ENCODE results near the gene ARRDC5.
"Not testable (repeated sequence)": the region's sequence is repeated elsewhere in the genome, so short reads cannot be mapped to it uniquely, and the experiment has no call there.

Gene ARRDC5

GRCh38 chr19:4939466-4939865 lies 36.8 kb upstream of the ARRDC5 start:
- H3K9ac ChIP-seq (ENCODE audit: low read length) = no peak overlapping the region
- H3K4me2 ChIP-seq (ENCODE audit: low read depth, low read length, poor library complexity, severe bottlenecking) = no peak overlapping the region
- peaks cover 12% of the 10 kb centered on the region for H3K79me2 ChIP-seq (ENCODE audit: insufficient read depth, low read length)
- H4K20me1 ChIP-seq (ENCODE audit: low read depth, low read length) = 0 out of 2 replicates have a peak, but pooled peaks cover 5% of the 10 kb centered on the region
- H2AFZ ChIP-seq (ENCODE audit: low read depth, low read length, severe bottlenecking) = no peak overlapping the region
- H3K36me3 ChIP-seq (ENCODE audit: low read length) = peaks cover 5% of the 10 kb centered on the region; the same call in 1 of the 2 replicates
- TF ChIP-seq EZH2phosphoT487 (conservative IDR thresholded peaks at IDR 0.05; ENCODE audit: low read length) = no peak
- TF ChIP-seq, protein P1, sequence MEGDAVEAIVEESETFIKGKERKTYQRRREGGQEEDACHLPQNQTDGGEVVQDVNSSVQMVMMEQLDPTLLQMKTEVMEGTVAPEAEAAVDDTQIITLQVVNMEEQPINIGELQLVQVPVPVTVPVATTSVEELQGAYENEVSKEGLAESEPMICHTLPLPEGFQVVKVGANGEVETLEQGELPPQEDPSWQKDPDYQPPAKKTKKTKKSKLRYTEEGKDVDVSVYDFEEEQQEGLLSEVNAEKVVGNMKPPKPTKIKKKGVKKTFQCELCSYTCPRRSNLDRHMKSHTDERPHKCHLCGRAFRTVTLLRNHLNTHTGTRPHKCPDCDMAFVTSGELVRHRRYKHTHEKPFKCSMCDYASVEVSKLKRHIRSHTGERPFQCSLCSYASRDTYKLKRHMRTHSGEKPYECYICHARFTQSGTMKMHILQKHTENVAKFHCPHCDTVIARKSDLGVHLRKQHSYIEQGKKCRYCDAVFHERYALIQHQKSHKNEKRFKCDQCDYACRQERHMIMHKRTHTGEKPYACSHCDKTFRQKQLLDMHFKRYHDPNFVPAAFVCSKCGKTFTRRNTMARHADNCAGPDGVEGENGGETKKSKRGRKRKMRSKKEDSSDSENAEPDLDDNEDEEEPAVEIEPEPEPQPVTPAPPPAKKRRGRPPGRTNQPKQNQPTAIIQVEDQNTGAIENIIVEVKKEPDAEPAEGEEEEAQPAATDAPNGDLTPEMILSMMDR (IDR thresholded peaks at IDR 0.05; ENCODE audit: insufficient read depth, low read length, poor library complexity, severe bottlenecking) = no peak
- no peak overlapping the region for H3K4me3 ChIP-seq (ENCODE audit: insufficient read depth, low read length, poor library complexity, severe bottlenecking)
- H3K27me3 ChIP-seq (ENCODE audit: low read length) = no peaks in the 10 kb centered on the region
- no peaks in the 10 kb centered on the region for H3K9me2 ChIP-seq (replicated peaks; ENCODE audit: insufficient read depth, low read length)
- H3K9me3 ChIP-seq (ENCODE audit: insufficient read depth, low read length) = no peaks in the 10 kb centered on the region
- no peak overlapping the region for H3K27ac ChIP-seq (ENCODE audit: low read depth, low read length)
- no peaks in the 10 kb centered on the region for H3F3A ChIP-seq (ENCODE audit: insufficient read depth)

DNA sequence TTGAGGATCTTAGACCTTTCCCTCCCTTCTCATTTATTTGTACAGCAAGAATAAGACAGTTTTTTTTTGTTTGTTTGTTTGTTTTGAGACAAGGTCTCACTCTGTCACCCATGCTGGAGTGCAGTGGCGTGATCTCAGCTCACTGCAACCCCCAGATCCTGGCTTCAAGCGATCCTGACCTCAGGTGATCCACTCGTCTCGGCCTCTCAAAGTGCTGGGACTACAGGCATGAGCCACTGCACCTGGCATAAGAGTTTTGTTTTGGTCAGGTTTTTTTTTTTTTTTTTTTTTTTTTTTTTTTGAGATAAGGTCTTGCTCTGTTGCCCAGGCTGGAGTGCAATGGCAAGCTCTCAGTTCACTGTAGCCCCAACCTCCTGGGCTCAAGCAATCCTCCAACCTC lies 35.8 kb upstream of the ARRDC5 start:
- not testable (repeated sequence) for H3K27ac ChIP-seq (ENCODE audit: low read depth, low read length); H3K36me3 ChIP-seq (ENCODE audit: low read length); H3K9me2 ChIP-seq (replicated peaks; ENCODE audit: insufficient read depth, low read length); H4K20me1 ChIP-seq (ENCODE audit: low read depth, low read length); H3F3A ChIP-seq (ENCODE audit: insufficient read depth); H3K9me3 ChIP-seq (ENCODE audit: insufficient read depth, low read length); H3K27me3 ChIP-seq (ENCODE audit: low read length); H3K9ac ChIP-seq (ENCODE audit: low read length); H2AFZ ChIP-seq (ENCODE audit: low read depth, low read length, severe bottlenecking); H3K4me2 ChIP-seq (ENCODE audit: low read depth, low read length, poor library complexity, severe bottlenecking); H3K4me3 ChIP-seq (ENCODE audit: insufficient read depth, low read length, poor library complexity, severe bottlenecking)
- H3K79me2 ChIP-seq (ENCODE audit: insufficient read depth, low read length) = peaks cover 12% of the 10 kb centered on the region

DNA sequence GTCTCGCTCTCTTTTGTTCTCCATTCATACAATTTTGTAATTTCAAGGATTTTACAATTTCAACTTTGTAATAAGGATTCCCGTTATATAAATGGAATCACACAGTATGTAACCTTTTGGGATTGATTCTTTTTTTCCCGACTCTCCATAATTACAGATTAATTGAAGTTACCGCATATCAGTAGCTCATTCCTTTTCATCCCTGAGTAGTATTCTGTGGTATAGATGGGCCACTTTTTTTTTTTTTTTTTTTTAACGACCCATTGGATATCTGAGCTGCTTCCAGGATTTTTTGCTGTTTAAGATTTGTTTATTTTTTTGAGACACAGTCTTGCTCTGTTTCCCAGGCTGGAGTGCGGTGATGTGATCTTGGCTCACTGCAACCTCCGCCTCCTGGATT lies 34.4 kb upstream of the ARRDC5 start:
- H3K27me3 ChIP-seq (ENCODE audit: low read length) = no peaks in the 10 kb centered on the region
- no peak overlapping the region for H2AFZ ChIP-seq (ENCODE audit: low read depth, low read length, severe bottlenecking)
- no peak overlapping the region for H3K4me2 ChIP-seq (ENCODE audit: low read depth, low read length, poor library complexity, severe bottlenecking)
- H3K27ac ChIP-seq (ENCODE audit: low read depth, low read length) = no peak overlapping the region
- no peak overlapping the region for H3K4me3 ChIP-seq (ENCODE audit: insufficient read depth, low read length, poor library complexity, severe bottlenecking)
- H3K36me3 ChIP-seq (ENCODE audit: low read length) = peaks cover 7% of the 10 kb centered on the region; the same call in 1 of the 2 replicates
- H3K79me2 ChIP-seq (ENCODE audit: insufficient read depth, low read length) = peaks cover 12% of the 10 kb centered on the region
- H3K9me2 ChIP-seq (replicated peaks; ENCODE audit: insufficient read depth, low read length) = no peaks in the 10 kb centered on the region
- no peak for TF ChIP-seq EZH2phosphoT487 (conservative IDR thresholded peaks at IDR 0.05; ENCODE audit: low read length)
- TF ChIP-seq, protein P1 (IDR thresholded peaks at IDR 0.05; ENCODE audit: insufficient read depth, low read length, poor library complexity, severe bottlenecking) = no peak
- H4K20me1 ChIP-seq (ENCODE audit: low read depth, low read length) = 0 out of 2 replicates have a peak, but pooled peaks cover 5% of the 10 kb centered on the region
- no peaks in the 10 kb centered on the region for H3F3A ChIP-seq (ENCODE audit: insufficient read depth)
- H3K9me3 ChIP-seq (ENCODE audit: insufficient read depth, low read length) = no peaks in the 10 kb centered on the region
- H3K9ac ChIP-seq (ENCODE audit: low read length) = no peak overlapping the region

DNA sequence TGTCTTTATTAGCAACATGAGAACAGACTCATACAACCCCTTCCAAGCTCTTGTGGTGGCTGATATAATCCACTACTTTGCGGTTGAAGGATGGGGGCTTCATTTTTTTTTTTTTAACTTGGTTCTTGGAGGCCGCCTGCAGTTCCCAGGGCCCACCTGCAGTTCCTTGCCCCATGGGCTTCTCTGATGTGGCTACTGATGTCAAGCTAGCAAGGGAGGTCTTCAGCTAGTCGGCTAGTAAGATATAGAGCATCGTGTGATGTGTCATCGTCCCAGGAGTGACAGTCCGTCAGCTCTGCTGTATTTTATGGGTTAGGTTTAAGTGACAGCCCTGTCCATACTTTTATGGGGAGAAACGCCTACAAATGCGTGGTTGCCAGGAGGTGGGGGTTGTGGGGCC lies 32.7 kb upstream of the ARRDC5 start:
- peaks cover 7% of the 10 kb centered on the region; the same call in 1 of the 2 replicates for H3K36me3 ChIP-seq (ENCODE audit: low read length)
- no peak overlapping the region for H3K27ac ChIP-seq (ENCODE audit: low read depth, low read length)
- no peaks in the 10 kb centered on the region for H3K9me3 ChIP-seq (ENCODE audit: insufficient read depth, low read length)
- no peaks in the 10 kb centered on the region for H3F3A ChIP-seq (ENCODE audit: insufficient read depth)
- H4K20me1 ChIP-seq (ENCODE audit: low read depth, low read length) = 0 out of 2 replicates have a peak, but pooled peaks cover 5% of the 10 kb centered on the region
- H3K27me3 ChIP-seq (ENCODE audit: low read length) = no peaks in the 10 kb centered on the region
- no peak overlapping the region for H3K9ac ChIP-seq (ENCODE audit: low read length)
- TF ChIP-seq, protein P1 (IDR thresholded peaks at IDR 0.05; ENCODE audit: insufficient read depth, low read length, poor library complexity, severe bottlenecking) = no peak
- no peak for TF ChIP-seq EZH2phosphoT487 (conservative IDR thresholded peaks at IDR 0.05; ENCODE audit: low read length)
- no peak overlapping the region for H3K4me3 ChIP-seq (ENCODE audit: insufficient read depth, low read length, poor library complexity, severe bottlenecking)
- H3K4me2 ChIP-seq (ENCODE audit: low read depth, low read length, poor library complexity, severe bottlenecking) = no peak overlapping the region
- no peaks in the 10 kb centered on the region for H3K9me2 ChIP-seq (replicated peaks; ENCODE audit: insufficient read depth, low read length)
- peaks cover 12% of the 10 kb centered on the region for H3K79me2 ChIP-seq (ENCODE audit: insufficient read depth, low read length)
- H2AFZ ChIP-seq (ENCODE audit: low read depth, low read length, severe bottlenecking) = no peak overlapping the region
